ENCODE measurements around the gene ZNF569.
"Not testable (repeated sequence)": the region's sequence is repeated elsewhere in the genome, so short reads cannot be mapped to it uniquely, and the experiment has no call there.

Gene ZNF569

GRCh38 chr19:37391399-37391798 is 75.8 kb downstream of the ZNF569 start:
- DNase-seq, result not testable (repeated sequence)

DNA sequence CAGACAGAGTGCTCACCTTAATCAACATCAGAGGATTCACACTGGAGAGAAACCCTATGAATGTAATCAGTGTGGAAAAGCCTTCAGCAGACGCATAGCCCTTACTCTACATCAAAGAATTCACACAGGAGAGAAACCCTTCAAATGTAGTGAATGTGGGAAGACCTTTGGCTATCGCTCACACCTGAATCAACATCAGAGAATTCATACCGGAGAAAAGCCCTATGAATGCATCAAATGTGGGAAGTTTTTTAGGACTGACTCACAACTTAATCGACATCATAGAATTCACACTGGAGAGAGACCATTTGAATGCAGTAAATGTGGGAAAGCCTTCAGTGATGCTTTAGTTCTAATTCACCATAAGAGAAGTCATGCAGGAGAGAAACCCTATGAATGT is 78.0 kb downstream of the ZNF569 start:
- no peak for DNase-seq

DNA sequence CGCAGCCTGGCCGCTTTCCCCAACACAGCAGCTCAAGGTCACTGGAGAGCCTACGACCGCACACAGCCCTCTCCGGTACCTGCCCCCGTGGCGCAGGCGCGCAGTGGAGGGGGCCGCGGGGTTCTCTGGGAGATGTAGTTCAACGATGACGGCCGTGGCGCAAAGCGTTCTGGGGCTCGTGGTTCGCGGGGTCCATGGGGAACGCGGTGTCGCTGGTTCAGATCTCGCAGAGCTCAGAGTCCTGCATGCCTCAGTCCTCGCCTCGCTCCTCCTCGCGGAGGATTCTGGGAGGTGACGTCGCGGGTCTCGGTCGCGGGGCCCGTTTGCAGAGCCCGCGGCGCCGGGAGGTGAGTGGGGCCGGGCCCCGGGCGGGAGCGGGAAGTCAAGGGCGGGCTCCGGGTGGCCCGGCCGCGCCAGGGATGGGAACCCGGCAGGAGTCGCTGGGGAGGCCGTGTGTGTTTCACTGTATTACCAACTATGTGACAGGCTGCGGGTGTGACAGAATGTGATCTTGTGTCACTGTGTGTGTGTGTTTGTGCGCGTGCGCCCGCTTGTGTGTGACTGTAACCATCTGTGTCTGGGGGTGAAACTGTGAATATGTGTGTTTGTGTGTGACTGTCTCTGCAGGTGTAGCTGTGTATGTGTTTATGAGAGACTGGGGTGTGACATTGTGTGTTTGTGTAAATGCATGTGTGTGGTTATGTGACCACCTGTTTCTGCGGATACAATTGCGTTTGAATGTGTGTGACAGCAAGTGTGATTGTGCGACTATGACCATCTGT is 96.2 kb downstream of the ZNF569 start, which contains the start of gene ZNF527:
TSS of gene ZNF527 (plus strand) at position 220 of the 782 bp plus-strand sequence. CDS start 3,100 bp downstream, outside the sequence.
- peak; percentile 98 for DNase-seq

GRCh38 chr19:37370386-37370879 is 96.8 kb downstream of the ZNF569 start:
- peak; percentile 44 for DNase-seq

DNA sequence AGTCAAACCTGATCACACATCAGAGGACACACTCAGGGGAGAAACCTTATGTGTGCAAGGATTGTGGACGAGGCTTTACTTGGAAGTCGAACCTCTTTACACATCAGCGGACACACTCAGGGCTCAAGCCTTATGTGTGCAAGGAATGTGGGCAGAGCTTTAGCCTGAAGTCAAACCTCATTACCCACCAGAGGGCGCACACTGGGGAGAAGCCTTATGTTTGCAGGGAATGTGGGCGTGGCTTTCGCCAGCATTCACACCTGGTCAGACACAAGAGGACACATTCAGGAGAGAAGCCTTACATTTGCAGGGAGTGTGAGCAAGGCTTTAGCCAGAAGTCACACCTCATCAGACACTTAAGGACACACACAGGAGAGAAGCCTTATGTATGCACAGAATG is 104.5 kb downstream of the ZNF569 start:
- peak; percentile 14 for DNase-seq

DNA sequence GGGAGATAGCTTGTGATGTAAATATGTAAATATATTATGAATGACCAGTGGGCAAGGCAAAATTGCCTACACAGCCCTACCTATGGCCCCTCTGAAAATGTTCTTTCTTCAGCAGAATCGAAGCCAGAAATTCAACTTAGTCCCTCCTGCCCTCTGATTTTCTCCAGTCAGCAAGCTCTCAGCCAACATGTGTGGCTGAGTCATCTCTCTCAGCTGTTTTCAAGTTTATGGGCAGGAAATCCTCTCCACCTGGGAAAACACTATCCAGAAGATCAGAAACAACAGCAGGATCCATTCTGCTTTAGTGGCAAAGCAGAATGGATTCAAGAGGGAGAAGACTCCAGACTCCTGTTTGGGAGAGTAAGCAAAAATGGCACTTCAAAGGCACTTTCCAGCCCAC is 105.2 kb downstream of the ZNF569 start:
- DNase-seq, result no peak

All from activated CD4-positive, alpha-beta T cell treated with anti-CD3 and anti-CD28 coated beads for 48 hours (primary cell).